ENCODE measurements around the gene GMCL1. TPM values are rescaled to one million over a fixed set of nuclear protein-coding genes. Genes with fewer than 3 reads are reported as not detected.
A peak's percentile ranks its signal among the peaks of the same experiment; 100 is the strongest.

Gene GMCL1
- total RNA-seq, 1 experiment from 2014 or later, result 21.6 TPM

DNA sequence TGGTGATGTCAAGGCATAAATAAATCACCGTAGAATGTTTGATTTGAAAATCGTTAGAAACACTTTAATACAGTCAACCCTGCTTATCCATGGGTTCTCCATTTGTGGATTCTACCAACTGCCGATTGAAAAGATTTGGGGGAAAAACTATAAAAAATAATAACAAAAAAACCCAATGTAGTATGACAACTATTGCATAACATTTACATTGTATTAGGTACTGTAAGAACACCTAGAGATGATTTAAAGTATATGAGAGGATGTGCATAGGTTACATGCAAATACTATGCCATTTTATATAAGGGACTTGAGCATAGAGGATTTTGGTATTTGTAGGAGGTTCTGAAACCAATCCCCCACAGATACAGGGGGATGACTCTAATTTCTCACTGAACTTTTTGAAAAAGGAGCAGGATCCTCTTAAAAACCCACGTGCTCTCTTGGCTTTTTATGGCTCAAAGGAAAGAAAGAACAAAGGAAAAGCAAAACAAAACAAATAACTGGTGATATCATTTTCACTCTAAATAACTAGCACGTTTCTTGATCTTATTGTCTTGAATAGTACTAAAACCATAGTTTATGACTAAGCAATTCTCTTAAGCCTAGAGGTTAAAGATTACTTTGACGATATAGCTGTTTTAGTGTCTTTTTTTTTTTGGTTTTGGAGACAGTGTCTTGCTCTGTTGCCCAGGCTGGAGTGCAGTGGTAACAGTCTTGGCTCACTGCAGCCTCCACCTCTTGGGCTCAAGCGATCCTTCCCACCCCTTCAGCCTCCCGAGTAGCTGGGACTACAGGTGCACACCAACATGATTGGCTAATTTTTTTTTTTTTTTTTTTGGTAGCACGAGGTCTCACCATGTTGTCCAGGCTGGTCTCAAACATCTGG, 17.0 kb downstream of the GMCL1 start:
- Mint-ChIP-seq H3K36me3 (peaks cover 39% of the 10 kb centered on the region), H3K27me3 (ENCODE audit: low read depth) (no peaks in the 10 kb centered on the region), H3K4me3 (no peak overlapping the region), H3K27ac (no peak overlapping the region), H3K9me3 (no peaks in the 10 kb centered on the region), H3K4me1 (no peaks in the 10 kb centered on the region)
- DNase-seq (ENCODE audit: low spot score) (no peak), ATAC-seq (no peak)
- POLR2A ChIA-PET, result no interaction called here
- CTCF ChIA-PET, result interaction anchor here (2.8 kb wide), 1 partner anchor 122 kb away, joined by 17 read pairs; no protein-coding TSS in a partner anchor
- TF ChIP-seq TCF7 (CRISPR knock-in tag; IDR thresholded peaks at IDR 0.05; ENCODE audit: low read depth) (no peak), GTF2I (CRISPR knock-in tag; conservative IDR thresholded peaks at IDR 0.05) (no peak), RELA (CRISPR knock-in tag; IDR thresholded peaks at IDR 0.05; ENCODE audit: borderline replicate concordance) (no peak), RORB (CRISPR knock-in tag; IDR thresholded peaks at IDR 0.05) (no peak), ELF4 (CRISPR knock-in tag; IDR thresholded peaks at IDR 0.05; ENCODE audit: low read depth) (no peak), FOXJ3 (CRISPR knock-in tag; IDR thresholded peaks at IDR 0.05; ENCODE audit: borderline replicate concordance) (no peak), PRRX2 (CRISPR knock-in tag; IDR thresholded peaks at IDR 0.05) (no peak), ZNF671 (CRISPR knock-in tag; IDR thresholded peaks at IDR 0.05) (no peak), ZNF263 (CRISPR knock-in tag; IDR thresholded peaks at IDR 0.05; ENCODE audit: low read depth) (no peak)
- TF ChIP-seq, protein P1, sequence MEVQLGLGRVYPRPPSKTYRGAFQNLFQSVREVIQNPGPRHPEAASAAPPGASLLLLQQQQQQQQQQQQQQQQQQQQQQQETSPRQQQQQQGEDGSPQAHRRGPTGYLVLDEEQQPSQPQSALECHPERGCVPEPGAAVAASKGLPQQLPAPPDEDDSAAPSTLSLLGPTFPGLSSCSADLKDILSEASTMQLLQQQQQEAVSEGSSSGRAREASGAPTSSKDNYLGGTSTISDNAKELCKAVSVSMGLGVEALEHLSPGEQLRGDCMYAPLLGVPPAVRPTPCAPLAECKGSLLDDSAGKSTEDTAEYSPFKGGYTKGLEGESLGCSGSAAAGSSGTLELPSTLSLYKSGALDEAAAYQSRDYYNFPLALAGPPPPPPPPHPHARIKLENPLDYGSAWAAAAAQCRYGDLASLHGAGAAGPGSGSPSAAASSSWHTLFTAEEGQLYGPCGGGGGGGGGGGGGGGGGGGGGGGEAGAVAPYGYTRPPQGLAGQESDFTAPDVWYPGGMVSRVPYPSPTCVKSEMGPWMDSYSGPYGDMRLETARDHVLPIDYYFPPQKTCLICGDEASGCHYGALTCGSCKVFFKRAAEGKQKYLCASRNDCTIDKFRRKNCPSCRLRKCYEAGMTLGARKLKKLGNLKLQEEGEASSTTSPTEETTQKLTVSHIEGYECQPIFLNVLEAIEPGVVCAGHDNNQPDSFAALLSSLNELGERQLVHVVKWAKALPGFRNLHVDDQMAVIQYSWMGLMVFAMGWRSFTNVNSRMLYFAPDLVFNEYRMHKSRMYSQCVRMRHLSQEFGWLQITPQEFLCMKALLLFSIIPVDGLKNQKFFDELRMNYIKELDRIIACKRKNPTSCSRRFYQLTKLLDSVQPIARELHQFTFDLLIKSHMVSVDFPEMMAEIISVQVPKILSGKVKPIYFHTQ (CRISPR knock-in tag; IDR thresholded peaks at IDR 0.05), result no peak
- TF ChIP-seq, protein P2, sequence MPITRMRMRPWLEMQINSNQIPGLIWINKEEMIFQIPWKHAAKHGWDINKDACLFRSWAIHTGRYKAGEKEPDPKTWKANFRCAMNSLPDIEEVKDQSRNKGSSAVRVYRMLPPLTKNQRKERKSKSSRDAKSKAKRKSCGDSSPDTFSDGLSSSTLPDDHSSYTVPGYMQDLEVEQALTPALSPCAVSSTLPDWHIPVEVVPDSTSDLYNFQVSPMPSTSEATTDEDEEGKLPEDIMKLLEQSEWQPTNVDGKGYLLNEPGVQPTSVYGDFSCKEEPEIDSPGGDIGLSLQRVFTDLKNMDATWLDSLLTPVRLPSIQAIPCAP (CRISPR knock-in tag; IDR thresholded peaks at IDR 0.05), result no peak

DNA sequence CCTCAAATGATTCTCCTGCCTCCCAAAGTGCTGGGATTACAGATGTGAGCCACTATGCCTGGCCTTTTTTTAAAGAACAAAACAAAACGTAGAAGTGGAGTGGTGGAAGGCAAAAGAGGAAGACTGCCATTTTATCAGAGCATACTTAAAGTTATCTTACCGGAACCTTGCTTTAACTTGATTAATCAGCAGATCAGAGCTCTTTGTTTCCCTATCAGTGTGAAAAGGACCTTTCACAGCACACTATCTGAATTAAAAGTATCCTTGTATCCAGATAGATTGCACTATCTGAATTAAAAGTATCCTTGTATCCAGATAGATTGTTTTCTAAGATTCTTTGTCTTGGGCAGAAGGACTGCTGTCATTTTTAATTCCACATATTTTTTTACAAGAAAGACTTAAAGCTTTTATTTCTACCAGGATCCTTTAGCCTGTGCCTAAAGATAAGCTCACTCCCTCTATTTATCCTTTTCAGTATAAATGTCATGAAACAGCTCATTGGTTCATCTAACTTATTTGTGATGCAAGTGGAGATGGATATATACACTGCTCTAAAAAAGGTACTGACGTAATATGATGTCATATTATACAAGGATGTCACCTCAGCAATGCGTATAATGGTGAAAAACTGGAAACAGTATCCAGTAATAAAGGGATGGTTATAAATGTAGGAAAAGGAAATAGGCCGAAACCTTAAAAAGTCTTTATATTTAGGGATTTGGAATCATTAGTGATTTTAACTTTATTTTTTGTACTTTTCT, 17.8 kb downstream of the GMCL1 start:
- H3K36me3 Mint-ChIP-seq, result peaks cover 38% of the 10 kb centered on the region
- H3K9me3 Mint-ChIP-seq, result no peaks in the 10 kb centered on the region
- no peak for DNase-seq (ENCODE audit: low spot score)
- ChIA-PET CTCF (interaction anchor here (2.8 kb wide), 1 partner anchor 123 kb away, joined by 17 read pairs; no protein-coding TSS in a partner anchor), POLR2A (no interaction called here)
- no peak overlapping the region for H3K4me3 Mint-ChIP-seq
- TF ChIP-seq, protein P3, sequence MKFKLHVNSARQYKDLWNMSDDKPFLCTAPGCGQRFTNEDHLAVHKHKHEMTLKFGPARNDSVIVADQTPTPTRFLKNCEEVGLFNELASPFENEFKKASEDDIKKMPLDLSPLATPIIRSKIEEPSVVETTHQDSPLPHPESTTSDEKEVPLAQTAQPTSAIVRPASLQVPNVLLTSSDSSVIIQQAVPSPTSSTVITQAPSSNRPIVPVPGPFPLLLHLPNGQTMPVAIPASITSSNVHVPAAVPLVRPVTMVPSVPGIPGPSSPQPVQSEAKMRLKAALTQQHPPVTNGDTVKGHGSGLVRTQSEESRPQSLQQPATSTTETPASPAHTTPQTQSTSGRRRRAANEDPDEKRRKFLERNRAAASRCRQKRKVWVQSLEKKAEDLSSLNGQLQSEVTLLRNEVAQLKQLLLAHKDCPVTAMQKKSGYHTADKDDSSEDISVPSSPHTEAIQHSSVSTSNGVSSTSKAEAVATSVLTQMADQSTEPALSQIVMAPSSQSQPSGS (CRISPR knock-in tag; IDR thresholded peaks at IDR 0.05; ENCODE audit: borderline replicate concordance, low read depth), result no peak
- TF ChIP-seq CBFB (CRISPR knock-in tag; IDR thresholded peaks at IDR 0.05; ENCODE audit: low read depth), result no peak
- no peak for TF ChIP-seq NR1H2 (CRISPR knock-in tag; IDR thresholded peaks at IDR 0.05)
- H3K27me3 Mint-ChIP-seq (ENCODE audit: low read depth), result no peaks in the 10 kb centered on the region
- H3K27ac Mint-ChIP-seq, result no peak overlapping the region
- H3K4me1 Mint-ChIP-seq, result no peaks in the 10 kb centered on the region
- ATAC-seq, result no peak

DNA sequence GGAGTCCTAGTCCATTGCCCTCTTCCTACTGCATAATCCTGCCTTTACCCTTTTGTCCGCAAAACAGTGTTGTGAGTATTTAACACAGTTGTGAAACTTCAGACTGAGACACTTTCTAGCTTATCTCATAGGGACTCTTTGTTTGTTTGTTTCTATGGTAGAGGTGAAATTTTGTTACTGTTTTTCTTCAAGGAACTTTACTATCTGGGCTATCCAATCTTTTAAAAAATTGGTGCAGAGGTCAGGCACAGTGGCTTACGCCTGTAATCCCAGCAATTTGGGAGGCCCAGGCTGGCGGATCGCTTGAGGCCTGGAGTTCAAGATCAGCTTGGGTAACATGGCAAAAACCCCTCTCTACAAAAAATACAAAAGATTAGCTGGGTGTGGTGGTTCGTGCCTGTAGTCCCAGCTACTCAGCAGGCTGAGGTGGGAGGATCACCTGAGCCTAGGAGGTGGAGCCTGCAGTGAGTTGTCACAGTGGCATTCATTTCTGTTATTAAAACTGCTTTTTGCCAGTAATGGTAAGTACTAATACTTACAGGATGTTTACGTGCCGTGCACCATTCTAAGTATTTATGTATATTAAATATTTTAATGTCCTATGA, 18.8 kb downstream of the GMCL1 start:
- ChIA-PET POLR2A (no interaction called here), CTCF (interaction anchor here (2.8 kb wide), 1 partner anchor 124 kb away, joined by 17 read pairs; no protein-coding TSS in a partner anchor)
- Mint-ChIP-seq H3K4me1 (no peaks in the 10 kb centered on the region), H3K9me3 (no peaks in the 10 kb centered on the region), H3K27me3 (ENCODE audit: low read depth) (no peaks in the 10 kb centered on the region), H3K4me3 (no peak overlapping the region), H3K27ac (peak overlapping the region; percentile 66), H3K36me3 (peaks cover 40% of the 10 kb centered on the region)
- TF ChIP-seq NR2C2 (CRISPR knock-in tag; IDR thresholded peaks at IDR 0.05) (no peak), NR1H2 (CRISPR knock-in tag; IDR thresholded peaks at IDR 0.05) (no peak), GTF2I (CRISPR knock-in tag; conservative IDR thresholded peaks at IDR 0.05) (no peak), NFE2L1 (CRISPR knock-in tag; IDR thresholded peaks at IDR 0.05) (no peak), MXD4 (CRISPR knock-in tag; IDR thresholded peaks at IDR 0.05; ENCODE audit: borderline replicate concordance) (no peak), ATF1 (CRISPR knock-in tag; IDR thresholded peaks at IDR 0.05) (no peak)
- TF ChIP-seq, protein P4, sequence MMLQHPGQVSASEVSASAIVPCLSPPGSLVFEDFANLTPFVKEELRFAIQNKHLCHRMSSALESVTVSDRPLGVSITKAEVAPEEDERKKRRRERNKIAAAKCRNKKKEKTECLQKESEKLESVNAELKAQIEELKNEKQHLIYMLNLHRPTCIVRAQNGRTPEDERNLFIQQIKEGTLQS (CRISPR knock-in tag; conservative IDR thresholded peaks at IDR 0.05), result no peak
- TF ChIP-seq, protein P5, sequence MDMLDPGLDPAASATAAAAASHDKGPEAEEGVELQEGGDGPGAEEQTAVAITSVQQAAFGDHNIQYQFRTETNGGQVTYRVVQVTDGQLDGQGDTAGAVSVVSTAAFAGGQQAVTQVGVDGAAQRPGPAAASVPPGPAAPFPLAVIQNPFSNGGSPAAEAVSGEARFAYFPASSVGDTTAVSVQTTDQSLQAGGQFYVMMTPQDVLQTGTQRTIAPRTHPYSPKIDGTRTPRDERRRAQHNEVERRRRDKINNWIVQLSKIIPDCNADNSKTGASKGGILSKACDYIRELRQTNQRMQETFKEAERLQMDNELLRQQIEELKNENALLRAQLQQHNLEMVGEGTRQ (CRISPR knock-in tag; IDR thresholded peaks at IDR 0.05), result no peak
- DNase-seq (ENCODE audit: low spot score) (no peak), ATAC-seq (no peak)
